H1 (cell line): ENCODE results near the gene S100A14.

Experiments used
- CBX8 ChIP-seq: fragments of 300-800, 300-1000 bp; sonication (generic); IDR thresholded peaks from 2 replicates; pipeline ENCODE4 v1.7.1; 2016; ENCODE audit warnings: low read depth, low read length, borderline replicate concordance
- EGR1 ChIP-seq: IDR thresholded peaks from 2 replicates; pipeline ENCODE4 v1.6.1; 2011; ENCODE audit warnings: low read depth, low read length, borderline replicate concordance
- POLR2AphosphoS5 ChIP-seq: IDR thresholded peaks from 2 replicates; pipeline ENCODE4 v1.6.1; 2011; ENCODE audit warnings: low read depth, low read length
- SP2 ChIP-seq: IDR thresholded peaks from 2 replicates; pipeline ENCODE4 v1.6.1; 2012; ENCODE audit warnings: mild to moderate bottlenecking, low read length, inconsistent platforms
- YY1 ChIP-seq: IDR thresholded peaks from 2 replicates; pipeline ENCODE4 v1.6.1; 2011; ENCODE audit warnings: low read depth, mild to moderate bottlenecking, low read length

DNA sequence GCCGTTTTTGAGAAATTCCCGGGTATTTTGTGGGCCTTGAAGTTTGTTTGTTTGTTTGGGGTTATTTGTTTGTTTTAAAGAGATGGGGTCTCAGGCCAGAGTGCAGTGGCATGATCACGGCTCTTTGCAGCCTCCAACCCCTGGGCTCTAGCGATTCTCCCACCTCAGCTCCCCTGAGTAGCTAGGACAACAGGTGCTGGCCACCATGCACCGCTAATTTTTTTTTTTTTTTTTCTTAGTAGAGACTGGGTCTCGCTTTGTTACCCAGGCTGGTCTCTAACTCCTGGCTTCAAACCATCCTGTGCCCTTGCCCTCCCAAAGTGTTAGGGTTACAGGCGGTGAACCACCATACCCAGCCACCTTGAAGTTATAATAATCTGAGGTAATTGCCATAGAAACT, 19.7 kb upstream of the S100A14 start:
- no peak for TF ChIP-seq YY1
- TF ChIP-seq CBX8: no peak
- no peak for TF ChIP-seq EGR1
- no peak for TF ChIP-seq POLR2AphosphoS5
- no peak for TF ChIP-seq SP2
